K562 (cell line): ENCODE data around the gene DMGDH. TPM values are rescaled to one million over a fixed set of nuclear protein-coding genes. Genes with fewer than 3 reads are reported as not detected.

Experiments used
- ATAC-seq: fragments of 200-7000 bp; cut with Tn5 transposase; 3 replicates; pipeline ENCODE4 v1.9.1; 2020; ENCODE audit warnings: moderate library complexity
- BruUV-seq: library from RNA; stranded (reverse); fragments of 400-500 nt; replicated peaks from 2 replicates; lab custom pipeline; 2021; lab: Mats Ljungman, UMichigan
- CTCF ChIA-PET: fragments of 300-600 bp; formaldehyde crosslinking; extraction: SDS; loops from one replicate; lab custom pipeline; 2021; ENCODE audit warnings: low intra/inter-chr PET ratio; lab: Yijun Ruan, JAX
- POLR2A ChIA-PET: fragments of 300-600, 350-650 bp; sonication (Branson Sonifier 250); formaldehyde crosslinking; extraction: SDS; loops from one replicate; lab custom pipeline; 2021; ENCODE audit warnings: antibody characterized with exemption, inconsistent platforms; lab: Yijun Ruan, JAX
- DNase-seq, 4 experiments: peaks; one replicate each; pipeline versions ENCODE4 v3.0.0 to v3.0.0-alpha.2; 2011 to 2018; ENCODE audit warnings: low spot score in 3 of 4, mixed read lengths in 3 of 4; ENCODE audit errors: extremely low read depth in 1 of 4
- FAIRE-seq: peaks from 2 replicates; lab custom pipeline; 2011; peaks lifted over from hg19 to GRCh38; lab: Jason Lieb, UNC
- H2AFZ ChIP-seq: 2 replicates; pipeline ENCODE4 v1.6.0; 2011; ENCODE audit warnings: low read depth, low read length, control low read depth, inconsistent platforms
- H3K27ac ChIP-seq: fragments of 200-600 bp; 3 replicates; pipeline ENCODE4 v1.8.0; 2011; ENCODE audit warnings: low read depth, mild to moderate bottlenecking, control low read depth, inconsistent platforms, low read length, moderate library complexity, mixed read lengths; ENCODE audit errors: extremely low read depth
- H3K27me3 ChIP-seq, 2 experiments: fragments of 300-600 bp in 1 of 2; 2 replicates in 1 of 2; 3 replicates in 1 of 2; pipeline versions ENCODE4 v1.6.0 to v1.8.0; 2011; ENCODE audit warnings: inconsistent platforms in 2 of 2, low read length in 2 of 2, mild to moderate bottlenecking in 1 of 2, mixed read lengths in 1 of 2, moderate library complexity in 1 of 2; ENCODE audit not compliant: control insufficient read depth in 2 of 2, insufficient read depth in 2 of 2
- H3K36me3 ChIP-seq: fragments of 300-600 bp; 3 replicates; pipeline ENCODE4 v1.8.0; 2011; ENCODE audit warnings: mild to moderate bottlenecking, low read length, inconsistent platforms; ENCODE audit not compliant: control insufficient read depth, insufficient read depth
- H3K4me1 ChIP-seq, 2 experiments: fragments of 200-600 bp in 1 of 2; replicated peaks in 1 of 2; 2 replicates in 1 of 2; 3 replicates in 1 of 2; pipeline versions ENCODE4 v1.5.1 to v1.8.0; 2011; ENCODE audit warnings: inconsistent platforms in 2 of 2, low read length in 2 of 2, mild to moderate bottlenecking in 1 of 2, mixed read lengths in 1 of 2, moderate library complexity in 1 of 2; ENCODE audit not compliant: control insufficient read depth in 2 of 2, insufficient read depth in 2 of 2
- H3K4me2 ChIP-seq: 2 replicates; pipeline ENCODE4 v1.6.1; 2011; ENCODE audit warnings: low read length, control low read depth, inconsistent platforms, mixed read lengths; ENCODE audit not compliant: insufficient read depth
- H3K4me3 ChIP-seq: fragments of 200-600 bp; sonication (generic), shearing (Covaris generic); 2 replicates; pipeline ENCODE4 v1.5.1; 2016; ENCODE audit warnings: control low read depth, inconsistent platforms
- H3K79me2 ChIP-seq: fragments of 200-600 bp; 3 replicates; pipeline ENCODE4 v1.8.0; 2011; ENCODE audit warnings: low read length, inconsistent platforms; ENCODE audit not compliant: control insufficient read depth, insufficient read depth
- H3K9ac ChIP-seq, 2 experiments: 2 replicates each; pipeline versions ENCODE4 v1.6.0 to v1.6.1; 2011; ENCODE audit warnings: low read depth in 2 of 2, low read length in 2 of 2, control low read depth in 1 of 2, inconsistent platforms in 1 of 2, mild to moderate bottlenecking in 1 of 2, mixed read lengths in 1 of 2; ENCODE audit not compliant: insufficient read depth in 1 of 2
- H3K9me1 ChIP-seq: one replicate; pipeline ENCODE4 v1.6.0; 2011; ENCODE audit warnings: inconsistent platforms, mild to moderate bottlenecking, low read length, moderate library complexity; ENCODE audit not compliant: control insufficient read depth, insufficient read depth
- H3K9me3 ChIP-seq: replicated peaks from 2 replicates; pipeline ENCODE4 v1.5.1; 2011; ENCODE audit warnings: low read depth, low read length, inconsistent platforms; ENCODE audit not compliant: control insufficient read depth, insufficient read depth
- H4K20me1 ChIP-seq: replicated peaks from 2 replicates; pipeline ENCODE4 v1.6.1; 2011; ENCODE audit warnings: low read length, inconsistent platforms, mixed read lengths; ENCODE audit not compliant: control insufficient read depth, insufficient read depth
- GABPA ChIP-seq: fragments of 200-800 bp; sonication (Bioruptor generic); conservative IDR thresholded peaks from 2 replicates; pipeline ENCODE4 v1.6.1; 2016; ENCODE audit warnings: low read depth, missing genetic modification characterization, missing compliant biosample characterization
- MAFG ChIP-seq: fragments of 450-650 bp; conservative IDR thresholded peaks from 2 replicates; pipeline ENCODE4 v1.6.1; 2016; ENCODE audit warnings: missing genetic modification characterization, missing compliant biosample characterization
- MAFK ChIP-seq: IDR thresholded peaks from 2 replicates; pipeline ENCODE4 v1.6.1; 2011; ENCODE audit warnings: low read length, improper control_type of control experiment
- NFE2 ChIP-seq: IDR thresholded peaks from 2 replicates; pipeline ENCODE4 v1.6.1; 2014; ENCODE audit warnings: antibody characterized with exemption, low read depth
- NFE2L1 ChIP-seq: fragments of 450-650 bp; IDR thresholded peaks from 2 replicates; pipeline ENCODE4 v1.6.1; 2016; ENCODE audit warnings: missing genetic modification characterization, low read depth, mild to moderate bottlenecking, missing compliant biosample characterization, moderate library complexity, borderline replicate concordance
- NFIC ChIP-seq: fragments of 450-650 bp; IDR thresholded peaks from 2 replicates; pipeline ENCODE4 v1.6.1; 2017; ENCODE audit warnings: mild to moderate bottlenecking, inconsistent platforms
- SUPT5H ChIP-seq: fragments of 450-650 bp; IDR thresholded peaks from 2 replicates; pipeline ENCODE4 v1.6.1; 2016
- ZBTB7A ChIP-seq: IDR thresholded peaks from 2 replicates; pipeline ENCODE4 v1.6.1; 2011; ENCODE audit warnings: low read depth, mild to moderate bottlenecking, low read length, moderate library complexity, borderline replicate concordance; ENCODE audit not compliant: control insufficient read depth
- ZNF316 ChIP-seq: fragments of 450-650 bp; IDR thresholded peaks from 2 replicates; pipeline ENCODE4 v1.6.1; 2016
- WGBS: fragments of 100-300 bp; shearing (Covaris generic); methylation state at CpG from one replicate; pipeline ENCODE4 v1.1.6; 2016; ENCODE audit warnings: low coverage, mixed read lengths; ENCODE audit not compliant: insufficient coverage; ENCODE audit errors: missing lambda C conversion rate; 5-methylcytosine and 5-hydroxymethylcytosine counted together
- in situ Hi-C: fragments of 300-500 bp; cut with MboI; formaldehyde crosslinking; loops from 4 replicates; pipeline ENCODE4 v1.15.0; 2018; ENCODE audit warnings: inconsistent platforms, mixed read lengths
- intact Hi-C: fragments of 100-400 bp; cut with micrococcal nuclease; formaldehyde crosslinking; loops from 2 replicates; pipeline ENCODE4 v1.14.2; 2022
- polyA plus RNA-seq, 8 experiments: library from polyadenylated mRNA; depleted of rRNA in 4 of 8; stranded (reverse) in 5 of 8; unstranded in 3 of 8; fragments of >200 nt; fragmentation: Nextera tagmentation in 2 of 8; fragmentation: Illumina TruSeq in 1 of 8; extraction: Ambion mirVana in 2 of 8; extraction: Trizol in 1 of 8; gene quantifications; 2 replicates each; pipeline versions ENCODE4 v1.2.1 to v1.2.3, GENCODE V29; 2011 to 2014; ENCODE audit warnings: inconsistent platforms in 1 of 8, missing spikeins in 1 of 8
- total RNA-seq, 7 experiments: library from RNA; depleted of rRNA in 6 of 7; stranded (reverse); fragments of >200 nt in 6 of 7; fragmentation: Illumina TruSeq in 2 of 7; extraction: Trizol in 2 of 7; gene quantifications; 2 replicates each; pipeline versions ENCODE4 v1.2.1 to v1.2.3, GENCODE V29; 2011 to 2021; ENCODE audit warnings: low replicate concordance in 1 of 7

Gene DMGDH
- total and polyA plus RNA-seq, 9 of the 15 experiments (the other 6 are each of a cell fraction or from before 2014, with no cell fraction given): 0.13 to 0.58 TPM; not detected in 7

DNA sequence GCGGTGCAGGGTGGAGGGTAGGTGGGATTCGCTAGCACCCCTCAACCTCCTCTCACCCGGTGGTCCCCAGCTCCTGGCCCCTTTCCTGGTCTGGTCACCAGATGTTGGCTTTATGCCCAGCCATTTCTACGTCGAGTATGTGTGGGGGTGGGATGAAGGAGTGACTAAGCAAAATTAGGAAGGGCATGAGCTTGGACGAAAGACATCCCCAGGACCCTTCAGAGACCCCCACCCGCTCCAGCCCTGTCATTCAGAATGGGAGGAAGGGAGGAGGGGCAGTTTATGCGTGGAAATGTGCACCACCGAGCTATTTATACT lies 835 bp upstream of the DMGDH start:
- H3K27me3 ChIP-seq: peaks cover 2 to 17% of the 10 kb centered on the region in 2 experiments; a peak in 2 of 5 replicates
- ATAC-seq (no peak), FAIRE-seq (no peak), DNase-seq (no peak)
- H3K9me1 ChIP-seq: no peaks in the 10 kb centered on the region
- TF ChIP-seq SUPT5H (no peak), ZBTB7A (peak; percentile 67; the same call in 1 of the 2 replicates), NFE2L1 (tag) (peak; percentile 36; the same call in 1 of the 2 replicates), MAFK (peak; percentile 8; the same call in 1 of the 2 replicates), ZNF316 (peak; percentile 49), NFE2 (peak; percentile 61; the same call in 1 of the 2 replicates), GABPA (tag) (no peak), MAFG (tag) (peak; percentile 63), NFIC (peak; percentile 73)
- H3K79me2 ChIP-seq: no peaks in the 10 kb centered on the region
- H3K4me3 ChIP-seq: no peak overlapping the region
- H3K9ac ChIP-seq: no peak overlapping the region
- no peak overlapping the region for H3K4me2 ChIP-seq
- WGBS: 13% methylated on average over 8 of the region's 9 CpGs
- no peak overlapping the region for H3K27ac ChIP-seq
- peaks cover 0 to 12% of the 10 kb centered on the region in 2 experiments; a peak in 2 of 5 replicates for H3K4me1 ChIP-seq
- H3K9me3 ChIP-seq: no peaks in the 10 kb centered on the region
- no peak overlapping the region for H2AFZ ChIP-seq
- H3K36me3 ChIP-seq: no peaks in the 10 kb centered on the region
- ChIA-PET POLR2A (no interaction called here), CTCF (no interaction called here)
- H4K20me1 ChIP-seq: no peaks in the 10 kb centered on the region
- in situ Hi-C loops: no loop called here
- BruUV-seq: no TSS peak
- intact Hi-C loops: no loop called here
